ENCODE data around the gene SGSM1.

The SGSM1 gene

DNA sequence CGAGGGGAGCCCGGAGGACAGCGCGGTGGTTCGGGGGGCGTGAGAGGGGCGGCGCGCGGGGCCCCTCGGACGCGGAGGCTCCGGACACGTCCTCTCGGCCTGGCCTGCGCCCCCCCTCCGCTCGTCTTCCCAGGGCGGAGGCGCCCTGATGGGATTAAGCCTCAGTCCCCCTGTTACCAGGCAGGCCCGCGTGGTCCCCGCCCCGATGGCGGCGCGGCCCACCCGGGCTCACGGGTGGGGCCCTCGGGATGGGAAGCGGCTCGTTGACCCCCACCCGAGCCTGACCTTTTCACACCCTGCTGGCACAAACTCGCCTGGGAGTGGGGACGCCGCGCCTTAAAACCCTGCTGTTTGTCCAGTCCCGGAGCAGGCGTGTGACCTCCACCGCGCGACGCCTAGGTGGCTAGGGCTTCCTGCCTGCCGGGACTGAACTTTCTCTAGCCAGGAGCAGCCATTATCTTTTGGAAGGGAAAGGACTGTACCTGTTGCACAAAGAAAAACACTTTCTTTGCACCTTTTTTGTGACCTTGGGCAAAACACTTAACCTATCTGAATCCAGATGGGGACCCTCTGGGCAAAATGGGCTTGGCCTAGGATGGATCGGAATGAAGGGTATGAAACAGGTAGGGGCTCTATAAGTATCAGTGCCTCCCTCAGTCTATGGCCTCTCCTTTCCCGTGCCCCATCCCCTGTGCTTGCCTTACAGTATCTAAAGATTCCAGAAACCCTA, 147.5 kb downstream of the SGSM1 start:
- no peak for DNase-seq

DNA sequence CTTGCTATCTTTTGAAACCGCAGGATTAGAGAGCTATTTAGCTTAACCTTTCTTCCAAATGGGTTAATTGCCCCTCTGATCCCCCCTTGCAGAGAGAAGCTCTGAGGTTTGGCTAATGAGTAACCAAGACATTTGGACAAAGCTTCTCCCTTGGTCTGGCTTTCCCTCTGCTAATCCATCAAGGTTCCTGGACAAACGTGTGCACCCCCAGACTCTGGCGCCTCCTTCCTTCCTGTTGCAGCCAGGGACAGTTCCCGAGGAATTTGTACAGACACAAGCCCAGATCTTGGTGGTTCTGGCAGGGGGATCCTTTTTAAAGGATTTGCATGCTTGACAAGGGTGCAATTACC, 148.1 kb downstream of the SGSM1 start:
- DNase-seq, result no peak

DNA sequence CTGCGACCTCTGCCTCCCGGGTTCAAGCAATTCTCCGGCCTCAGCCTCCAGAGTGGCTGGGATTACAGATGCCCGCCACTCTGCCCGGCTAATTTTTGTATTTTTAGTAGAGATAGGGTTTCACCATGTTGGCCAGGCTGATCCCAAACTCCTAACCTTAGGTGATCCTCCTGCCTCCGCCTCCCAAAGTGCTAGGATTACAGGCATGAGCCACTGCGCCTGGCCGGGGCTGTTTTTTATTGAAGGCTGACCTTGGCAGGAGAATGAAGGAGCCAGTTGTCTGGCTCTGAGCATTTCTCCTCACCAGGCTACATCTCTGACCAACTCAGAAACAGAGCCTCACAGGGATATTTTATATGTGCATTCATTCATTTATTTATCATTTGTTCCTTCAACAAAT, 148.8 kb downstream of the SGSM1 start:
- DNase-seq, result no peak

DNA sequence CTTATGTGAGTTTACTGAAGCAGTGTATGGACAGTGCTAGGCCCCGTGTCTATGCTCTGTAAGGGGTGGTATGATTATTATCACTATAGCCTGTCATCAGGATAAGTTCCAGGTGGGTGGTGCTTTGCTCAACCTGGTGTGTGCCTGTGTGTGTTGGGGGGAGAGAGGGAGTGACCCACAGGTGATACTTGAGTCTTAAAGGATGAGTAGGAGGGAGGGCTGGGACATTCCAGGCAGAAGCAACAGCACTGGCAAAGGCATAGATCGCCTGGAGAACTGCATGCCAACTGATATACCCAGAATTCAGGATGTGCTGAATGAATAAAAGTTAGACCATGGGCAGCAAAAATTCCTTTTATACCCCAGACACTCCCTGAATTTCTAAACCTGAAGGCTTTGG, 151.0 kb downstream of the SGSM1 start:
- no peak for DNase-seq

DNA sequence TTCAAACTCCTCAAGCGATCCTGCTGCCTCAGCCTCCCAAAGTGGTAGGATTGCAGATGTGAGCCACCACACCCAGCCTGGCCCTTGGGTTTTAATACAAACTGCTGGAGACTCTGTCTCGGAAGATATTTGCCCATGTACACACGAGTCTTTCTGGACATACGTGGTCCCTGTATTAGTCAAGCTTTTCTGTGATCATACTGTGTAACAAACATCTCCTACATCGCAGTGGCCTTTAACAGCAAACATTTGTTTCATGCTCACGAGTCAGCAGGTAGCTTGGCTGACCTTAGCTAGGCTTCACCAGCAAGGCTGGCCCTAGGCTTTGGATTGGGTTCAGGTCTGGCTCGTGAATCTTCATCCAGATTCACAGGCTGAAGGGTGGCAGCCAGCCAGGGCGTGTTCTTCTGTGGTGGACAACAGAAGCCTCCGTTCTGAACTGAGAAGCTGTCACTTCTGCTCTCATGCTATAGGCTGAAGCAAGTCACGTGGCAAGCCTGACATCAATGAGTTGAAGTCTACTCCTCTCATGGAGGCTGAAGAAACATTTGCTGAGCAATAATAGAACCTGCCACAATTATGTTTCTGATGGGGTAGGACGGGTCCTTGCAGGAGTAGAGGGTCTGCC, 155.3 kb downstream of the SGSM1 start:
- DNase-seq, result no peak

DNA sequence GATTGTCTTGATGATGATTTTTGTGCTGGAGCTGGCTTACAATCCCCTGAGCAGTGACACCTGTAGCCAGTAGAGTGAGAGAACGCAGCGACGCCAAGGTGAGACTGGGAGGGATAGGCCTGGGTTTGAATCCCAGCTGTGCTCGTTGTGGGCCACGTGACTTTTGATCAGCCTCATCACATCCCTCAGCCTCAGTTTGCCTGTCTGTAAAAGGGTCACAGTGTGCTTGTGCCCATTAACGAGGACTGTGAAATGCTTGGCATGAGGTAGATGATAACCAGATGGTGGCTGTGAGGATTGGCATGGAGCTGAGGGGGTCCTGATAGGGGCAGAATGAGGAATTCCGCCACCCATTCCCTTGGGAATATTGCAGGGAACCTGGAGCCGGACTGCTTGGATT, 156.1 kb downstream of the SGSM1 start:
- no peak for DNase-seq

DNA sequence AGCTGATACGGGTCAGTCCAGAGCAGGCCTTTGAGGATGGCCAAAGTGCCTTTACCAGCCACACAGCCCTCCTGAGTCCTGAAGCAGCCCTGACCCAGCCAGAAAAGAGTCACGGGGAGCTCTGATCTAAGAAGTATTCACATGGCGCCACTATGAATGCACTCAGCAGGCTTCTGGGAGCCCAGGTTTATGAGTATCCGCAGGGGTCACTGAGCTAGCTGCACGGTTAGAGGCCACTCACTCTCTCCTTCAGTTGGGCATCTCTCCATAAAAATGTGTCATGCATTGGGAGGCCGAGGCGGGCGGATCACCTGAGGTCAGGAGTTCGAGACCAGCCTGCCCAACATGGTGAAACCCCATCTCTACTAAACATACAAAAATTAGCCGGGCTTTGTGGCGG, 156.8 kb downstream of the SGSM1 start:
- no peak for DNase-seq

DNA sequence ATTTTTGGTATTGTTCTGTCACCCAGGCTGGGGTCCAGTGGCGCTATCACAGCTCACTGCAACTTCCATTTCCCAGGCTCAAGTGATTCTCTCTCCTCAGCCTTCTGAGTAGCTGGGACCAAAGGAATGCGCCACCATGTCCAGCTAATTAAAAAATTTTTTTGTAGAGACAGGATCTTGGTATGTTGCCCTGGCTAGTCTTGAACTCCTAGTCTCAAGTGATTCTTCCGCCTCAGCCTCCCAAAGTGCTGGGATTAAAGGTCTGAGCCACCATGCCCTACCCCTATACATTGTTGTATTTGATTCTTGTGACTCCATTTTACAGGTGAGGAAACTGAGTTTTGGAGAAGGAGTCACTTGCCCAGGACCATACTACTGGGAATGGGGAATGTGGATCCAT, 158.4 kb downstream of the SGSM1 start:
- DNase-seq, result no peak

DNA sequence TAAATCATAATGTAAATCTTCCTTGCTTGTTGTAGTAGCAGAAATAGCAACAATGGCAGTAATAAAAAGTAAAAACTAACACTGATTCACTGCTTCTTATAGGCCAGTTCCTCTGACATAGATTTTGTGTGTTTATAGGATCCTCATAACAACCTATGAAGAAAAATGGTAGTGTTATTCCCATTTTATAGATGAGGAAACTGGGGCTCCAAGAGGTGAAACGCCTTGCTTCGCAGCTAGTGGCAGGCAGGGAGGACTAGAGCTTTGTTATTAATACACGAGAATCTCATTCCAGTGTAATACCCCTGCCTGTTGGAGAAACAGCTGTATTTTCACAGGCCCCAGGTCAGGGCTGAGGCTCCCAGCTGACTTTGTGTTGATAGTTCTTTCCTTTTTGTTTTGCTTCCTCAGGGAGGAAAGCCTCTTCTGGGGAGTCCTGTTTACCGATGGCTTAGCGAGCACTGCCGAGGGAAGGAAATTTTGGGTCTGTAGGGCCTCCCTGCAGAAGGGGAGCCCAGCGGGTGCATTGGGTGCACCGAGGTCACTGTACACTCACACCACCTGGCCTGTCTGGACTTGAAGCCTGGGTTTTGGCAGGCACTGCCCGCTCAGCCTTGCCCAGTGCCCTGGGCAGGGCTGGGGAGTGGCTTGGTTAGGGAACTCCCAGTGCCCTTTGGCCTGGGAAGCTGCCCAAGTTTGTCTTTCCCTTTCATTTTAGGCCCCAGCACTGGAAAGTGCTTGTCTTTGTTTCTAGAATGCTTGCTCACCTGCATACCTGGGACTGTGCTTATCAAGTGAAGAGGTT, 160.0 kb downstream of the SGSM1 start:
- no peak for DNase-seq

DNA sequence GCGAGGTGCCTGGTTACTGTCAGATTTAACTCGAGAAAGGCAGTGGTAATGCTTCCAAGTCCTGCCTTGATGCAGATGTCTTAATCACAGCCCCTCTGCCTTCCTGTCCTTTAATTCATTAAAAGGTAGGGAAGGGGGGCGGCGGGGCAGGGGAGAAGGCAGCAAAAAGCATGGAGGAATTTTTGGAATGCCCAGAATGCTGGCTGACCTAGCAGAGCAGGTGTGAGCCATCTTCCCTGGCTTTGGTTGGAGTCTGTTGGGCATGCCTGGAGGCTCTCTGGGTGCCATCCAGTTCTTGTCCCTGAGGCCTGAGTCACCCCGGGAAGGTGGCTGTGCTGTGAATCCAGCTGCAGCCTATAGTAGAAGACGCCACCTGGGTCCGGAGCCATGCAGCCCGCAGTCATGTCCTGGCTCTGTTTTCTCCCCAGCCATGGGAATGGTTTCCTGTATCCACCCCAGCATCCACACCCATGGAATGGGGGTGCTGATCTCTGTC, 162.1 kb downstream of the SGSM1 start:
- DNase-seq, result no peak

DNA sequence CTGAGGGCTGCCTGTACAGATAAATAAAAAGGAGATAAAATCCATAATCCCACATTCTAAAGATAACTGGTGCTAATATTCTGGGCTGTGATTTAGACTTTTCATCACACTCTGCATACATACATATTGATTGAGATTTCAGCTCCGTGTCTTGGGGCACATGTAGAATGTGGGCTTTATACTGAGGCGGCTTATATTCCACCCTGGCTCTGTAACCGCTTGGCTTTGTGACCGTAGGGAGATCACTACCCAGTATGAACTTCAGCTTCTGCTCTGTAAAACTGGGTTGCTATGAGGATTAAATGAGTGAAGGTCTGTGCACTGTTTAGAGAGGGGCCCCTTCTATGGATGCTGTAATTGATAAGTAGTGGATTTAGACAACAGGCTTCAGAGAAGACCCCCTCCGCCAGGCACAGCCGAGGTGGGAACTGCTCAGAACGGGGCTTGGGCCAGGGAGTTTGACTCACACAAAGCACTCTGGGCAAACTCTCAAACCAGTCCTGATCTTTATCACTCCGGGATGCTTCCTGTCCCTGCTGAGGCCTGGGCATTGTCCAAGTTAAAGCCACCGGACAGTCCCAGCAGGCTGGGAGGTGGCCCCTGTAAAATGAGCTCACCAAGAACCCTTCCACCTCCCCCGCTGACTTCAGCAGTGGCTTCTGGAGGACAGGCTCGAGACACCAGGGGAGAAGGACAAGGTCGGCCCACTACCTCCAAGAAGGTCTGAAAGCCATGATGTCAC, 163.7 kb downstream of the SGSM1 start:
- DNase-seq, result no peak

DNA sequence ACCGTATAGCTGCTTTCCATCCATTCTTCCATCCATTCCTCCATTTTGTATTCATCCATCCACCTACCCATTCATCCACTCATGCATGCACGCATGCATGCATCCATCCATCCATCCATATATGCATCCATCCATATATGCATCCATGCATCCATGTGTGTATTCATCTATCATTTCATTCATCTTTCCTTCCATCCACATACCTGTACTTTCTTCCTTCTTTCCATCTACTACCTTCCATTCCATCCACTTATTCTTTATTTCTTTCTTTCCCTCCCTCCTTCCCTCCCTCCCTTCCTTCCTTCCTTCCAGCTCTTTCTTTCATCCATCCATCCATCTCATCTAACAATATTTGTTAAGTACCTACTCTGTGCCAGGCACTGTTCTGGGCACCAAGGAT, 166.4 kb downstream of the SGSM1 start:
- no peak for DNase-seq

DNA sequence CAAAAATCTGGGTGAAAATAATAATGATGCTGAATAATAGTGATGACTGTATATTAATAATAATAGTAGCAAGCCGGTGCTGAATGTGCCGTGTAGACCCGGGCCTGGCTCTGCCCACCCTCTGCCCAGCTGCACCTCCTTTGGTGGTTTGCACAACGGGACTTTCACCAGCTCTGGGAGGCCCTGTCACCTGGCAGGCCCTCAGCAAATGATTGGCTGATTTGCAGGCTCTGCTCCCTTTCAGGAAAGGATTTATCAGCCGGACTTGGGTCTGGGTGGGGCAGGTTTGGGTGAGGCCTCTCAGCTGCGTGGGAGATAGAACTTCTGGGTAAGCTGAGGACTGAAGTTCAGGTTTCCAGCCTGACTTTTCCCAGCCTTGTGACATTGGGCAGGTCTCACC, 167.9 kb downstream of the SGSM1 start:
- DNase-seq, result no peak

DNA sequence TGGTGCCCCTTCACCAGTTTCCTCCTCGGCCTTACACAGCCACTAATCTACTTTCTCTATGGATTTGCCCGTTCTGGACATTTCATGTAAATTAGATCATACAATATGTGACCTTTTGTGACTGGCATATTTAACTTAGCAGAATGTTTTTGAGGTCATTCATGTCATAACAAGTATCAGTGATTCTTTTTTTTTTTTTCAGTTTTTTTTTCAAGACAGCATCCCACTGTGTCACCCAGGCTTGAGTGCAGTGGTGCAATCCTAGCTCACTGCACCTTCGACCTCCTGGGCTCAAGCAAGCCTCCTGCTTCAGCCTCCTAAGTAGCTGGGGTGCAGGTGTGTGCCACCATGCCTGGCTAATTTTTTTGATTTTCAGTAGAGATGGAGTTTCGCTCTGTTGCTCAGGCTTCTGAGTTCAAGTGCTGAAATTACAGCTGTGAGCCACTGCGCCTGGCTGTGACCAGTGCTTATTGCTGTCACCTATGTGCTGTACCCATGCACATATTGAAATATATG, 169.2 kb downstream of the SGSM1 start:
- DNase-seq, result no peak

DNA sequence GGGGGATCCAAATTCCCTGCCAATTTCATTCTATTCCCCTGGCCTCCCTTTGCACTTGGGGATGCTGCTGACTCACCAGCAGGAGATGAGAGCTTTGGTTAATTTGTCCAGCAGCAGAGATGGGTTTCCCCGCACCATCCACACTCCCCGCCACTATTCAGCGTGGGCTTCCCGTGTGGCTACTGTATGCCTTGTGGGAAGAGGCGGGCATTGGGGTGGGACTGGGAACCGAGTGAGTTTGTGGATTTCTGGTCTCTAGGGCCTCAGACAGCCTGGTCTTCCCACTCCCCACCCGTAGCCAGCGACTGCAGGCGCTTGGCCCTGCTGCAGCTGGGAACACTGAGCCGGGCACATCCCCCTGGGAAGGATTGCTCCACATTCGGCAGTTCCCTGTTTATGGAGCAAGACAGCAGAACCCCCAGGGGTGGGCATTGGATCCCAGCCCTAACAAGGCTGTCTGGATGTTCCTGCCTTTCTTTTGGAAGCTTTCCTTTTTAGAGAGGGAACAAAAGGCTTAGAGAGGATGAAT, 169.9 kb downstream of the SGSM1 start:
- DNase-seq, result no peak

DNA sequence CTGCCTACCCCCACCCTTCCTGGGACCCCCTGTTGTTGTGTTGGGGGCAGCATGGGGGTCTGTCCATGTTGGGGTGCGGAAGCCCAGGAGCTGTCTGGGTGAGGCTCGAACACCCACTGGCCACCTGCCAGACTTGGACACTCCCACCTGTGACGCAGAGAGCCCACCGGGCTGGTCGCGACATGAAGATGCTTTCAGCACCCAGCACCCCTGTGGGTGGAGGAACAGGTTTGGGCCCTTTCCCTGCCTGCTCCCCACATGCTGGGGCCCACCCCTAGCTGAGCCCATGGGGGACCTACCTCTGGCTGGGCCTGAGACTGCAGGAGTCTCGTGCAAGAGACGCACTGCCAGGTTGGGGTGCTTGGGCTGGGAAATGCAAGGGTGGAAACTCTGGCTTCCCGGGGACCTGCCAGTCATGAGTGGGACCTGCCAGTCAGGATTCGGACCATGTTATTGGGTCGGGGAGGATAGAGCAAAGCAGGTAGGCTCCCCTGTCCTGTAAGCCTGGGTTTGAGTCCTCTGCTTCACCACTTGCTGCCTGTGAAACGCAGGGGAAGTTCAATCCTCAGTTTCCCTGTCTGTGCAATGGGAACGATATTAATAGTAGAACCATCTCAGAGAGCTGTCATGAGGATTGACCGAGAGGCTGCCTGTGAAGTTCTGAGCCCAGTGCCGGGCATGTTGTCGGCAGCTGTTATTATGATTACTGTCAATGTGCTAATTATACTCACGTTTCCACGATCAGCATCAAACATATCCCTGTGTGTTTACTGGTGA, 170.6 kb downstream of the SGSM1 start:
- DNase-seq, result no peak

All from NCI-H345 (cell line).